Measurements from ENCODE around the gene PAGR1. TPM values are rescaled to one million over a fixed set of nuclear protein-coding genes. Genes with fewer than 3 reads are reported as not detected.

Gene PAGR1
- total and polyA plus RNA-seq, 12 donors, result 9.6 to 35.1 (median 13.0) TPM

DNA sequence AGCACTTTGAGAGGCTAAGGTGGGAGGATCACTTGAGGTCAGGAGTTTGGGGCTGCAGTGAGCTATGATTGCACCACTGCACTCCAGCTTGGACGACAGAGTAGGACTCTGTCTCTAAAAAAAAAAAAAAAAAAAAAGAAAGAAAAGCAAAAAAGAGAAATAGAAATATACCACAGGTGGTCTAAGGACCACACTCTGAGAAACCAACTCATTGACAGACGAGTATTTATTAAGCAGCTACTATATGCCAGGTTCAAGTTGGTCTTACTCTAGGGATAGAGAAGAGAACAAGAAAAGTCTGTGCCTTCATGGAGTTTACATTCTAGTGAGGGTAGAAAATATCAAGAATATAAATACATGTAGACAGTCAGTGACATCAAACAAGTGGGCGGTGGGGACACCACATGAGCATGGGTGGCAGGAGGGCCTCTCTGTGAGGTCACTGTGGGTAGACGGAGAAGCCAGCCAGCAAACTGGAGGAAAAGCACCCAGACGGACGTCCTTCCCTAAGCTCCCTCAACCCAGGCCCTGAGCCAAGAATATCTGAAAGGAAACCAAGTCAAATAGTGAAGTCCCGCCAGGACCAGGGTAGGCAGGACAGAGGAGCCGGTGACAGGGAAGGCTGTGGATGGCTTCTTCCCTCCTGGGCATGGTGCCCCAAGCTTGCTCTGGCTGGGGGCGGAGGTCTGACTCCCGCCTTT, 42.3 kb downstream of the PAGR1 start:
- intact Hi-C loops (cut with DNase I), result loop anchor here in 1 of 10 donors (5.0 kb wide), 1 partner anchor 149 kb away; no protein-coding TSS in a partner anchor
- H3K4me1 ChIP-seq, result peaks cover 8 to 25% (median 19%) of the 10 kb centered on the region in 9 donors
- no peak for ATAC-seq
- H3K27ac ChIP-seq, result no peak overlapping the region
- DNase-seq, result no peak
- H3K36me3 ChIP-seq, result peaks cover 0 to 39% (median 26%) of the 10 kb centered on the region in 9 donors
- TF ChIP-seq, protein P1, sequence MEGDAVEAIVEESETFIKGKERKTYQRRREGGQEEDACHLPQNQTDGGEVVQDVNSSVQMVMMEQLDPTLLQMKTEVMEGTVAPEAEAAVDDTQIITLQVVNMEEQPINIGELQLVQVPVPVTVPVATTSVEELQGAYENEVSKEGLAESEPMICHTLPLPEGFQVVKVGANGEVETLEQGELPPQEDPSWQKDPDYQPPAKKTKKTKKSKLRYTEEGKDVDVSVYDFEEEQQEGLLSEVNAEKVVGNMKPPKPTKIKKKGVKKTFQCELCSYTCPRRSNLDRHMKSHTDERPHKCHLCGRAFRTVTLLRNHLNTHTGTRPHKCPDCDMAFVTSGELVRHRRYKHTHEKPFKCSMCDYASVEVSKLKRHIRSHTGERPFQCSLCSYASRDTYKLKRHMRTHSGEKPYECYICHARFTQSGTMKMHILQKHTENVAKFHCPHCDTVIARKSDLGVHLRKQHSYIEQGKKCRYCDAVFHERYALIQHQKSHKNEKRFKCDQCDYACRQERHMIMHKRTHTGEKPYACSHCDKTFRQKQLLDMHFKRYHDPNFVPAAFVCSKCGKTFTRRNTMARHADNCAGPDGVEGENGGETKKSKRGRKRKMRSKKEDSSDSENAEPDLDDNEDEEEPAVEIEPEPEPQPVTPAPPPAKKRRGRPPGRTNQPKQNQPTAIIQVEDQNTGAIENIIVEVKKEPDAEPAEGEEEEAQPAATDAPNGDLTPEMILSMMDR (IDR thresholded peaks at IDR 0.05), result no peak
- 72 to 73% methylated on average over 10 of the region's 10 CpGs for WGBS, 2 donors
- no peak overlapping the region for H3K4me3 ChIP-seq
- H3K27me3 ChIP-seq, result no peaks in the 10 kb centered on the region
- no peaks in the 10 kb centered on the region for H3K9me3 ChIP-seq

DNA sequence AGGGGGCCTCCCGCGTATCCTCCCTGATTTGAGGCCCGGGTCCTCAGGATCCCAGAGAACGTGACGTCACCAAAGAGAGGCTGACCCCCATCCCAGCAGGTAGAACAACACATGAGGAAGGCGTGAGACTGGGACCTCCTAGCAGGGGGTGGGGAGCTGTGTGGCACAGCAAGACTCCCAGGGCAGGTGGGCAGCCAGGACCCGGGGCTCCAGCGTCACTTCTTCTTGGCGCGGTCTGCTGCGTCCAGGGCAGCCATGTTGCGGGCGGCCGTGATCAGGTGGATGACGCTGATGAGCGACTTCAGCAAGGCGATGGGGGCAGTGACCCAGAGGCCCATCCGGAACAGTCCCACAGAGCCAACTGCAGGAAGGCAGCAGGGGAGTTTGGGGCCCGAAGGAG, 43.0 kb downstream of the PAGR1 start:
- TF ChIP-seq, protein P1 (IDR thresholded peaks at IDR 0.05), result no peak
- Histone ChIP-seq H3K9me3 (no peaks in the 10 kb centered on the region), H3K27ac (no peak overlapping the region), H3K27me3 (no peaks in the 10 kb centered on the region), H3K36me3 (peaks cover 0 to 39% (median 26%) of the 10 kb centered on the region in 9 donors), H3K4me1 (peaks cover 8 to 25% (median 19%) of the 10 kb centered on the region in 9 donors), H3K4me3 (no peak overlapping the region)
- WGBS, 2 donors, result 93 to 94% methylated on average over 19 of the region's 19 CpGs
- DNase-seq (no peak), ATAC-seq (no peak)
- intact Hi-C loops (cut with DNase I), result loop anchor here in 1 of 10 donors (5.0 kb wide), 1 partner anchor 148 kb away; no protein-coding TSS in a partner anchor

DNA sequence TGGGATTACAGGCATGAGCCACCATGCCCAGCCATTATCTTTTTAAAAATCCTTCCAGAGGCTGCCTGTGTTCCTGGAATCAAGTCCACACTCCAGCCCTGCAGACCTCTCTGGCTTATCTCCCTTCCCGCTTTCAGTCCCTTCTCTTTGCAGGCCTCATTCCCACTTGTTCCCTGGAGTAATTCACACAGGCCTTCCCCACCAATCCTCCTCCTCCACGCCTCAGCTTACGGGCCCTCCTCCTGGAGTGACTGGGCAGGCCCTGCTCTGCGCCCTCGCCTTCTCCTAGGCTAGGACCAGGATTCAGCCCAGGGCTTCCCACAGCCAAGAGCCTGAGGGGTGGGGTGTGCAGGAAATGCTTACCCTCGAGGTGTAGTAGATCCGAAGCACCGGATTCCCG, 44.3 kb downstream of the PAGR1 start:
- peak in 2 of 8 donors; percentile 8 to 10 for ATAC-seq
- Histone ChIP-seq H3K4me1 (peaks cover 8 to 25% (median 19%) of the 10 kb centered on the region in 9 donors), H3K27me3 (no peaks in the 10 kb centered on the region), H3K36me3 (peaks cover 0 to 39% (median 26%) of the 10 kb centered on the region in 9 donors), H3K4me3 (peak overlapping the region in 1 of 10 donors; percentile 88), H3K27ac (peak overlapping the region in 1 of 10 donors; percentile 27), H3K9me3 (no peaks in the 10 kb centered on the region)
- TF ChIP-seq, protein P1 (IDR thresholded peaks at IDR 0.05), result no peak
- intact Hi-C loops (cut with DNase I), result loop anchor here in 6 of 10 donors (5.0 to 10.0 kb wide), 7 partner anchors 38 to 162 kb away; partner anchors contain the start of genes PAGR1 (in 4 of the 6), C16orf92 (in 1 of the 6), HIRIP3 (in 1 of the 6) and INO80E (in 1 of the 6)
- peak in 1 of 2 donors; percentile 48 for DNase-seq
- 73 to 75% methylated on average over 9 of the region's 9 CpGs for WGBS, 2 donors

DNA sequence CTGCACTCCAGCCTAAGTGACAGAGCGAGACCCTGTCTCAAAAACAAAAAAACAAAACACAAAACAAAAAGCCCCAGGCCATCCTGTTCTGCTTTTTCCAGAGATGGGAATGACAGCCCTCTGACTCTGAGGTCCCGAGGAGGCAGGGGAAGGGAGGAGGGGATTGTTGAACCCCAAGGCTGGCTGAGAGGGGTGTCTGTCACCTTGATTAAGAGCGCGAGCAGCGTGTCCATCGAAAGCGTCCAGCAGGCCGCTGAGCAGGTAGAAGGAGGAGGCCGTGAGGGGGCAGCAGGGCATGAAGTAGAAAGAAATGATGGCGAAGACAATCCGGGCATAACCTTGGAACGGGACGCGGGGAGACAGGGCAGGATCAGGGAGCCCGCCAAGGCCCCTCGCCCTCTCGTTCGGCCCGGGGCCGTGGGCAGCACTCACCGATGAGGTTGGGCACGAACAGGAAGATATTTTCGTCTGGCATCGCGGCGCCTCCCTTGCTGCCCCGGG, 46.5 kb downstream of the PAGR1 start:
- Histone ChIP-seq H3K4me1 (peaks cover 8 to 25% (median 19%) of the 10 kb centered on the region in 9 donors), H3K9me3 (no peaks in the 10 kb centered on the region), H3K36me3 (peaks cover 0 to 39% (median 26%) of the 10 kb centered on the region in 9 donors), H3K27me3 (no peaks in the 10 kb centered on the region), H3K27ac (peak overlapping the region; percentile 85 to 98 (median 94)), H3K4me3 (peak overlapping the region; percentile 65 to 99 (median 91))
- TF ChIP-seq, protein P1 (IDR thresholded peaks at IDR 0.05), result peak in 3 of 9 donors; percentile 10 to 22 (median 20)
- intact Hi-C loops (cut with DNase I), result loop anchor here in 6 of 10 donors (5.0 to 10.0 kb wide), 7 partner anchors 40 to 160 kb away; partner anchors contain the start of genes PAGR1 (in 4 of the 6), C16orf92 (in 1 of the 6), HIRIP3 (in 1 of the 6) and INO80E (in 1 of the 6)
- DNase-seq, result no peak
- ATAC-seq, result peak in 5 of 8 donors; percentile 2 to 21 (median 3)
- 2% methylated on average over 27 of the region's 27 CpGs for WGBS, 2 donors
